GM23338 (cell line): ENCODE results near the gene PRR27. TPM values are rescaled to one million over a fixed set of nuclear protein-coding genes. Genes with fewer than 3 reads are reported as not detected.
A peak's percentile ranks its signal among the peaks of the same experiment; 100 is the strongest.

ENCODE experiments used
- ATAC-seq: fragments of 200-7000 bp; cut with Tn5 transposase; 3 replicates; pipeline ENCODE4 v1.9.1; 2020
- DNase-seq: peaks from one replicate; pipeline ENCODE4 v3.0.0-alpha.2; 2015; ENCODE audit warnings: low spot score
- H2AFZ ChIP-seq: fragments of 200-600 bp; sonication (generic); 2 replicates; pipeline ENCODE4 v1.8.0; 2016; ENCODE audit warnings: antibody characterized with exemption, mild to moderate bottlenecking, moderate library complexity
- H3F3A ChIP-seq: fragments of 200-600 bp; sonication (generic); replicated peaks from 2 replicates; pipeline ENCODE4 v1.8.0; 2017; ENCODE audit warnings: antibody characterized with exemption, mixed run types, low read depth
- H3K27ac ChIP-seq: fragments of 200-600 bp; sonication (generic); 2 replicates; pipeline ENCODE4 v1.6.1; 2016; ENCODE audit warnings: low read depth
- H3K27me3 ChIP-seq: fragments of 200-600 bp; sonication (generic); 2 replicates; pipeline ENCODE4 v1.8.0; 2016; ENCODE audit warnings: mild to moderate bottlenecking, mixed run types, moderate library complexity; ENCODE audit not compliant: insufficient read depth
- H3K36me3 ChIP-seq: fragments of 200-600 bp; sonication (generic); 2 replicates; pipeline ENCODE4 v1.8.0; 2016; ENCODE audit warnings: mild to moderate bottlenecking; ENCODE audit not compliant: insufficient read depth
- H3K4me1 ChIP-seq: fragments of 200-600 bp; sonication (generic); 2 replicates; pipeline ENCODE4 v1.8.0; 2016; ENCODE audit warnings: mild to moderate bottlenecking, moderate library complexity; ENCODE audit not compliant: insufficient read depth
- H3K4me2 ChIP-seq: fragments of 200-600 bp; sonication (generic); 2 replicates; pipeline ENCODE4 v1.7.1; 2017; ENCODE audit warnings: mixed run types
- H3K4me3 ChIP-seq: fragments of 200-600 bp; sonication (generic); 2 replicates; pipeline ENCODE4 v1.6.1; 2016; ENCODE audit warnings: mixed run types
- H3K79me2 ChIP-seq: fragments of 200-600 bp; sonication (generic); replicated peaks from 2 replicates; pipeline ENCODE4 v1.8.0; 2017; ENCODE audit warnings: mild to moderate bottlenecking; ENCODE audit not compliant: insufficient read depth
- H3K9me2 ChIP-seq: fragments of 200-600 bp; sonication (generic); 2 replicates; pipeline ENCODE4 v1.8.0; 2017; ENCODE audit not compliant: insufficient read depth
- H4K20me1 ChIP-seq: fragments of 200-600 bp; sonication (generic); replicated peaks from 2 replicates; pipeline ENCODE4 v1.8.0; 2017; ENCODE audit warnings: mild to moderate bottlenecking; ENCODE audit not compliant: insufficient read depth
- H3K27ac Mint-ChIP-seq: 2 replicates; pipeline ENCODE4 v1.8.0; 2020; ENCODE audit warnings: inconsistent platforms, mild to moderate bottlenecking, moderate library complexity, mixed read lengths
- H3K27me3 Mint-ChIP-seq: 3 replicates; pipeline ENCODE4 v1.8.0; 2022; ENCODE audit warnings: low read depth, mild to moderate bottlenecking, moderate library complexity, mixed read lengths, inconsistent platforms; ENCODE audit not compliant: insufficient read depth, poor library complexity
- H3K36me3 Mint-ChIP-seq: 3 replicates; pipeline ENCODE4 v1.8.0; 2021; ENCODE audit warnings: low read depth, mild to moderate bottlenecking, inconsistent platforms, moderate library complexity, mixed read lengths
- H3K4me1 Mint-ChIP-seq: 3 replicates; pipeline ENCODE4 v1.8.0; 2020; ENCODE audit warnings: mild to moderate bottlenecking, inconsistent platforms, mixed read lengths
- H3K4me3 Mint-ChIP-seq: 3 replicates; pipeline ENCODE4 v1.8.0; 2021; ENCODE audit warnings: moderate library complexity, mild to moderate bottlenecking, inconsistent platforms, mixed read lengths
- H3K9me3 Mint-ChIP-seq: 3 replicates; pipeline ENCODE4 v1.8.0; 2020; ENCODE audit warnings: moderate library complexity, mild to moderate bottlenecking, inconsistent platforms, mixed read lengths
- CREB1 ChIP-seq: fragments of 250-450 bp; sonication (Bioruptor Pico); IDR thresholded peaks from 2 replicates; pipeline ENCODE4 v1.5.0; 2020; ENCODE audit warnings: low read depth, mild to moderate bottlenecking, moderate library complexity
- CTCF ChIP-seq, 2 experiments: fragments of 200-600 bp in 1 of 2; sonication (generic) in 1 of 2; conservative IDR thresholded peaks; 2 replicates each; pipeline versions ENCODE4 v1.5.1 to v1.6.1; 2016 to 2017; ENCODE audit warnings: antibody characterized with exemption in 2 of 2, low read depth in 2 of 2, mild to moderate bottlenecking in 2 of 2, moderate library complexity in 1 of 2
- ETS1 ChIP-seq: IDR thresholded peaks from 2 replicates; pipeline ENCODE4 v1.6.1; 2016; ENCODE audit warnings: antibody characterized with exemption
- EZH2 ChIP-seq: fragments of 200-600 bp; sonication (generic); IDR thresholded peaks from one replicate; pipeline ENCODE4 v1.8.0; 2017; ENCODE audit warnings: antibody characterized with exemption, mild to moderate bottlenecking, low read depth; ENCODE audit not compliant: unreplicated experiment
- EZH2phosphoT487 ChIP-seq: fragments of 200-600 bp; sonication (generic); IDR thresholded peaks from one replicate; pipeline ENCODE4 v1.8.1; 2018; ENCODE audit warnings: antibody characterized with exemption; ENCODE audit not compliant: unreplicated experiment
- JUNB ChIP-seq: IDR thresholded peaks from one replicate; pipeline ENCODE4 v1.6.1; 2016; ENCODE audit warnings: antibody characterized with exemption; ENCODE audit not compliant: unreplicated experiment
- NANOG ChIP-seq: IDR thresholded peaks from 2 replicates; pipeline ENCODE4 v1.6.1; 2016; ENCODE audit warnings: antibody characterized with exemption, borderline replicate concordance
- POLR2AphosphoS5 ChIP-seq: IDR thresholded peaks from 2 replicates; pipeline ENCODE4 v1.6.1; 2016; ENCODE audit warnings: antibody characterized with exemption, low read depth
- REST ChIP-seq: IDR thresholded peaks from one replicate; pipeline ENCODE4 v1.6.1; 2018; ENCODE audit warnings: antibody characterized with exemption; ENCODE audit not compliant: unreplicated experiment
- STAT1 ChIP-seq: IDR thresholded peaks from one replicate; pipeline ENCODE4 v1.6.1; 2016; ENCODE audit warnings: antibody characterized with exemption; ENCODE audit not compliant: unreplicated experiment
- ZNF114 ChIP-seq: fragments of 250-450 bp; sonication (Bioruptor Pico); IDR thresholded peaks from 2 replicates; pipeline ENCODE4 v1.5.0; 2020; ENCODE audit warnings: mild to moderate bottlenecking, moderate library complexity
- ZNF331 ChIP-seq: fragments of 250-450 bp; sonication (Bioruptor Pico); IDR thresholded peaks from 2 replicates; pipeline ENCODE4 v1.5.0; 2020; ENCODE audit warnings: low read depth, mild to moderate bottlenecking, moderate library complexity
- ZNF462 ChIP-seq: fragments of 250-450 bp; sonication (Bioruptor Pico); IDR thresholded peaks from 2 replicates; pipeline ENCODE4 v1.5.0; 2020; ENCODE audit warnings: mild to moderate bottlenecking, moderate library complexity
- polyA plus RNA-seq: library from polyadenylated mRNA; unstranded; fragments of >200 nt; fragmentation: Nextera tagmentation; extraction: Ambion mirVana; gene quantifications from 2 replicates; pipeline ENCODE4 v1.2.1, GENCODE V29; 2016
- total RNA-seq: library from RNA; depleted of rRNA; stranded (reverse); fragments of >200 nt; shearing (Covaris generic); gene quantifications from 2 replicates; pipeline ENCODE4 v1.2.3, GENCODE V29; 2014

Gene PRR27
- total and polyA plus RNA-seq, 2 experiments from 2014 or later: not detected

GRCh38 chr4:70178075-70178660 lies 24.1 kb downstream of the PRR27 start:
- Mint-ChIP-seq H3K36me3 (no peaks in the 10 kb centered on the region), H3K4me3 (no peak overlapping the region), H3K4me1 (no peaks in the 10 kb centered on the region), H3K27ac (no peak overlapping the region), H3K27me3 (no peaks in the 10 kb centered on the region), H3K9me3 (no peaks in the 10 kb centered on the region; the same call in 2 of the 3 replicates)
- H3K27ac ChIP-seq: no peak overlapping the region
- ATAC-seq: peak; percentile 59
- H3K4me1 ChIP-seq: no peaks in the 10 kb centered on the region
- H3K79me2 ChIP-seq: no peaks in the 10 kb centered on the region
- H3K36me3 ChIP-seq: no peaks in the 10 kb centered on the region
- no peaks in the 10 kb centered on the region for H3K9me2 ChIP-seq
- H3K4me3 ChIP-seq: no peak overlapping the region
- H3K27me3 ChIP-seq: no peaks in the 10 kb centered on the region
- peak; percentile 17 for DNase-seq
- no peaks in the 10 kb centered on the region for H3F3A ChIP-seq
- no peak overlapping the region; the same call in 1 of the 2 replicates for H2AFZ ChIP-seq
- H4K20me1 ChIP-seq: no peaks in the 10 kb centered on the region
- TF ChIP-seq JUNB (no peak), NANOG (no peak), EZH2phosphoT487 (no peak), REST (no peak), POLR2AphosphoS5 (no peak), ZNF331 (no peak), ETS1 (no peak), STAT1 (no peak), CREB1 (CRISPR knock-in tag) (no peak), ZNF462 (no peak), CTCF (conservative IDR thresholded peaks at IDR 0.05; ENCODE audit: low read depth in 2 of 2) (no peak), ZNF114 (CRISPR knock-in tag) (no peak), EZH2 (no peak)
- H3K4me2 ChIP-seq: no peak overlapping the region
